HL-60 (cell line): ENCODE results near the gene YY1.
A peak's percentile ranks its signal among the peaks of the same experiment; 100 is the strongest.

Experiments
- TF ChIP-seq, protein P1 (sequence below): IDR thresholded peaks from one replicate; pipeline ENCODE4 v1.5.1; 2011; ENCODE audit warnings: low read length, control low read depth, inconsistent platforms; ENCODE audit not compliant: insufficient read depth
- TF ChIP-seq, protein P2 (sequence below): IDR thresholded peaks from 2 replicates; pipeline ENCODE4 v1.6.1; 2012; ENCODE audit warnings: low read depth; ENCODE audit not compliant: insufficient replicate concordance

DNA sequence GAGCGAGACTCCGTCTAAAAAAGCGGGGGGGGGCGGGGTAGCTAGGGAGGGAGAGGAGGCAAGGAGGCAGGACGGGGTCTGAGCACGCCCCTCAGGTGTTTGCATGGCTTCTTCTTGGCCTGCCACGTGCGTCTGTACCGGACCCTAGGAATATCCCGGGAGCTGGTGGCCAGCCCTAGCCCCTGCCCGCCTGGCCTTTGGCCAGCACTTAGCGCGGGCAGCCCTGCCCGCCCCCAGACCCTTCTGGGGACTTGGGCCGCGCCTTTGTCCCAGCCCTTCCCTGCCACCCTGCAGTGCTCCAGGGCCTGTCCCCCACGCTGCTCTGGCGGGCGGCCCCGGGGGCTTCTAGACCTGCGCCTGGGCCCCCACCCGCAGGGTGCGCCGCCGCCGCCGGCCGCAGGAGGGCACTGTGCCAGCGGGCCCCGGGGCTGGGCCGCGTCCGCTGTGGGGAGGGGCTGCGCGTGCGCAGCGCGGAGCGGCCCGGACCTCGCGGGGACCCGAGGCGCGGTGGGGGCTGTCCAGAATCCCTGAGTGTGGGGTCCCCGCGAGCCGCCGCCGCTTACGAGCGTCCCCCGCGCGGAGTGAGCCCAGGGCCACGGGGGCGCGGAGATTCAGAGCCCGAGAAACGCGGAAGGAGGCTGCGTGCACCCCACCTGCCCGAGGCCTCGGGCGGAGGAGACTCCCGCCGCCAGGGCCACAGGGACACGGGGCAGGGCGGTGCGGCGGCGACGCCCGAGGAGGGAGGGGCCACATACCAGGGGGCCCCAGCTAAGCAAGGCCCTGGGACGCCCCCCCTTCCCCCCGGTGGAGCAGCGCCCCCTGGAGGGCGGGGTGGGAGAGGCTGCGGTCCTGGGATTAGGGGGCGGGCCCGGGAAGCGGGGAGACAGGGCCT, 46.3 kb downstream of the YY1 start:
- TF ChIP-seq, protein P1, sequence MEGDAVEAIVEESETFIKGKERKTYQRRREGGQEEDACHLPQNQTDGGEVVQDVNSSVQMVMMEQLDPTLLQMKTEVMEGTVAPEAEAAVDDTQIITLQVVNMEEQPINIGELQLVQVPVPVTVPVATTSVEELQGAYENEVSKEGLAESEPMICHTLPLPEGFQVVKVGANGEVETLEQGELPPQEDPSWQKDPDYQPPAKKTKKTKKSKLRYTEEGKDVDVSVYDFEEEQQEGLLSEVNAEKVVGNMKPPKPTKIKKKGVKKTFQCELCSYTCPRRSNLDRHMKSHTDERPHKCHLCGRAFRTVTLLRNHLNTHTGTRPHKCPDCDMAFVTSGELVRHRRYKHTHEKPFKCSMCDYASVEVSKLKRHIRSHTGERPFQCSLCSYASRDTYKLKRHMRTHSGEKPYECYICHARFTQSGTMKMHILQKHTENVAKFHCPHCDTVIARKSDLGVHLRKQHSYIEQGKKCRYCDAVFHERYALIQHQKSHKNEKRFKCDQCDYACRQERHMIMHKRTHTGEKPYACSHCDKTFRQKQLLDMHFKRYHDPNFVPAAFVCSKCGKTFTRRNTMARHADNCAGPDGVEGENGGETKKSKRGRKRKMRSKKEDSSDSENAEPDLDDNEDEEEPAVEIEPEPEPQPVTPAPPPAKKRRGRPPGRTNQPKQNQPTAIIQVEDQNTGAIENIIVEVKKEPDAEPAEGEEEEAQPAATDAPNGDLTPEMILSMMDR, result peak; percentile 45
- TF ChIP-seq, protein P2, sequence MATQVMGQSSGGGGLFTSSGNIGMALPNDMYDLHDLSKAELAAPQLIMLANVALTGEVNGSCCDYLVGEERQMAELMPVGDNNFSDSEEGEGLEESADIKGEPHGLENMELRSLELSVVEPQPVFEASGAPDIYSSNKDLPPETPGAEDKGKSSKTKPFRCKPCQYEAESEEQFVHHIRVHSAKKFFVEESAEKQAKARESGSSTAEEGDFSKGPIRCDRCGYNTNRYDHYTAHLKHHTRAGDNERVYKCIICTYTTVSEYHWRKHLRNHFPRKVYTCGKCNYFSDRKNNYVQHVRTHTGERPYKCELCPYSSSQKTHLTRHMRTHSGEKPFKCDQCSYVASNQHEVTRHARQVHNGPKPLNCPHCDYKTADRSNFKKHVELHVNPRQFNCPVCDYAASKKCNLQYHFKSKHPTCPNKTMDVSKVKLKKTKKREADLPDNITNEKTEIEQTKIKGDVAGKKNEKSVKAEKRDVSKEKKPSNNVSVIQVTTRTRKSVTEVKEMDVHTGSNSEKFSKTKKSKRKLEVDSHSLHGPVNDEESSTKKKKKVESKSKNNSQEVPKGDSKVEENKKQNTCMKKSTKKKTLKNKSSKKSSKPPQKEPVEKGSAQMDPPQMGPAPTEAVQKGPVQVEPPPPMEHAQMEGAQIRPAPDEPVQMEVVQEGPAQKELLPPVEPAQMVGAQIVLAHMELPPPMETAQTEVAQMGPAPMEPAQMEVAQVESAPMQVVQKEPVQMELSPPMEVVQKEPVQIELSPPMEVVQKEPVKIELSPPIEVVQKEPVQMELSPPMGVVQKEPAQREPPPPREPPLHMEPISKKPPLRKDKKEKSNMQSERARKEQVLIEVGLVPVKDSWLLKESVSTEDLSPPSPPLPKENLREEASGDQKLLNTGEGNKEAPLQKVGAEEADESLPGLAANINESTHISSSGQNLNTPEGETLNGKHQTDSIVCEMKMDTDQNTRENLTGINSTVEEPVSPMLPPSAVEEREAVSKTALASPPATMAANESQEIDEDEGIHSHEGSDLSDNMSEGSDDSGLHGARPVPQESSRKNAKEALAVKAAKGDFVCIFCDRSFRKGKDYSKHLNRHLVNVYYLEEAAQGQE, result no peak
